ENCODE data around the gene RGS10.

RGS10 gene

DNA sequence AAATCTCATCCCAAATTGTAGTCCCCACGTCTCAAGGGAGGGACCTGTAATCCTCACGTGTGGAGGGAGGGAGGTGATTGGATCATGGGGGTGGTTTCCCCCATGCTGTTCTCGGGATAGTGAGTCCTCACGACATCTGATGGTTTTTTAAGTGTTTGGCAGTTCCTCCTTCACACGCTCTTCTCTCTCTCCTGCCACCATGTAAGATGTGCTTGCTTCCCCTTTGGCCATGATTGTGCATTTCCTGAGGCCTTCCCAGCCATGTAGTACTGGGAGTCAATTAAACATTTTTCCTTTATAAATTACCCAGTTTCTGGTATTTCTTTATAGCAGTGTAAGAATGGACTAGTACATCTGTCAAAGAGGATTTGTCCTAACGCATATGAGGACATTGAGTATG is 59.5 kb downstream of the RGS10 start:
- no peaks in the 10 kb centered on the region for H3K4me1 ChIP-seq (ENCODE audit: control insufficient read depth, insufficient read depth, low read length)
- no peak overlapping the region for H3K4me3 ChIP-seq (ENCODE audit: low read length)
- H3K36me3 ChIP-seq (ENCODE audit: control insufficient read depth, insufficient read depth, low read length) = no peaks in the 10 kb centered on the region
- no peaks in the 10 kb centered on the region for H3K9me3 ChIP-seq (ENCODE audit: control insufficient read depth, low read length)
- peaks cover 3% of the 10 kb centered on the region for H3K27me3 ChIP-seq (ENCODE audit: control insufficient read depth, insufficient read depth, low read length)
- H3K9ac ChIP-seq (ENCODE audit: low read length) = no peak overlapping the region

DNA sequence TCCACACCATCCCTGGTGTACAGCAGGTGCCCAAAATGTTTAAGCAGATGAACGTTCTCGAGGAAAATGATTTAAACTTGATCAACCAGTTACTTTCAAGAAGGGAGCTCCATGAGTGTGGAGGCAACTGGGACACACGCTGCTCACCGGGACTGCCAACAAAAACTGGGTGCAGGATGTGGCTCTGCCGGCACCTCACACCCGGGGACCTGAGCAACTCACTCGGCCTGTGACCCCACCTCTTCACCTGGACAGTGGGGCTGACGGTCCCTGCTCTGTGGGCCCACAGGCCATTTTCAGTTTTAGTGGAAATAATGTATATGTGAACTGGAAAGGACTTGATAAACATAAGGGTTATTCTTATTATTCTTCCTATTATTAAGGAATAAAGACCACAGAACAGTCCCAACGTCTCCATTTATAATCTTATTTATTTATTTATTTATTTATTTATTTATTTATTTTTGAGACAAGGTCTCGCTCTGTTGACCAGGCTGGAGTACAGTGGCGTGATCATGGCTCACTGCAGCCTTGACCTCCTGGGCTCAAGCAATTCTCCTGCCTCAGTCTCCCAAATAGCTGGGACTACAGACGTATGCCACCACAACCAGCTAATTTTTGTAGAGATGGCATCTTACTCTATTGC is 60.6 kb downstream of the RGS10 start:
- no peaks in the 10 kb centered on the region for H3K4me1 ChIP-seq (ENCODE audit: control insufficient read depth, insufficient read depth, low read length)
- H3K9me3 ChIP-seq (ENCODE audit: control insufficient read depth, low read length) = no peaks in the 10 kb centered on the region
- H3K36me3 ChIP-seq (ENCODE audit: control insufficient read depth, insufficient read depth, low read length) = no peaks in the 10 kb centered on the region
- H3K4me3 ChIP-seq (ENCODE audit: low read length) = no peak overlapping the region
- peaks cover 3% of the 10 kb centered on the region for H3K27me3 ChIP-seq (ENCODE audit: control insufficient read depth, insufficient read depth, low read length)
- H3K9ac ChIP-seq (ENCODE audit: low read length) = no peak overlapping the region

DNA sequence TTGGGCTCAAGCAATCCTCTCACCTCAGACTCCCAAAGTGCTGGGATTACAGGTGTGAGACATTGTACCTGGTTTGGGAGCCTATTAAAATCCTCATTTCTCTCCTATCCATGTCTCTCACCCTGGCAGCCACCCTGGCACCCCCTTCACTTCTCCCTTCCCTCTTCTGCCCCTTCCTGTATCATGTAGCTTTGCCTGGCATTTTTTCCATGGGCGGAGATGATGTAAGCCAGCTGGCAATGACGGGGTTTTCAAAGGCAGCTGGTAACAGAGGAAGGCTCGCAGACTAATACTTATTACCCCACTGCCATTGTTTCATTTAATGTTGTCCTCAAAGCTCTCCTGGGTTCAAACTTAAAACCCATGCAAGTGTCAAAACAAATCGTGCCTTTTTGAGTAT is 61.9 kb downstream of the RGS10 start:
- Histone ChIP-seq H3K27me3 (ENCODE audit: control insufficient read depth, insufficient read depth, low read length) (peaks cover 3% of the 10 kb centered on the region), H3K4me3 (ENCODE audit: low read length) (no peak overlapping the region), H3K4me1 (ENCODE audit: control insufficient read depth, insufficient read depth, low read length) (no peaks in the 10 kb centered on the region), H3K9me3 (ENCODE audit: control insufficient read depth, low read length) (no peaks in the 10 kb centered on the region), H3K36me3 (ENCODE audit: control insufficient read depth, insufficient read depth, low read length) (no peaks in the 10 kb centered on the region), H3K9ac (ENCODE audit: low read length) (no peak overlapping the region)

GRCh38 chr10:119479532-119479931 is 63.0 kb downstream of the RGS10 start:
- Histone ChIP-seq H3K4me3 (ENCODE audit: low read length) (no peak overlapping the region), H3K9me3 (ENCODE audit: control insufficient read depth, low read length) (no peaks in the 10 kb centered on the region), H3K36me3 (ENCODE audit: control insufficient read depth, insufficient read depth, low read length) (no peaks in the 10 kb centered on the region), H3K27me3 (ENCODE audit: control insufficient read depth, insufficient read depth, low read length) (peaks cover 3% of the 10 kb centered on the region), H3K4me1 (ENCODE audit: control insufficient read depth, insufficient read depth, low read length) (no peaks in the 10 kb centered on the region), H3K9ac (ENCODE audit: low read length) (no peak overlapping the region)

GRCh38 chr10:119478811-119479341 is 63.6 kb downstream of the RGS10 start:
- H3K9me3 ChIP-seq (ENCODE audit: control insufficient read depth, low read length) = no peaks in the 10 kb centered on the region

DNA sequence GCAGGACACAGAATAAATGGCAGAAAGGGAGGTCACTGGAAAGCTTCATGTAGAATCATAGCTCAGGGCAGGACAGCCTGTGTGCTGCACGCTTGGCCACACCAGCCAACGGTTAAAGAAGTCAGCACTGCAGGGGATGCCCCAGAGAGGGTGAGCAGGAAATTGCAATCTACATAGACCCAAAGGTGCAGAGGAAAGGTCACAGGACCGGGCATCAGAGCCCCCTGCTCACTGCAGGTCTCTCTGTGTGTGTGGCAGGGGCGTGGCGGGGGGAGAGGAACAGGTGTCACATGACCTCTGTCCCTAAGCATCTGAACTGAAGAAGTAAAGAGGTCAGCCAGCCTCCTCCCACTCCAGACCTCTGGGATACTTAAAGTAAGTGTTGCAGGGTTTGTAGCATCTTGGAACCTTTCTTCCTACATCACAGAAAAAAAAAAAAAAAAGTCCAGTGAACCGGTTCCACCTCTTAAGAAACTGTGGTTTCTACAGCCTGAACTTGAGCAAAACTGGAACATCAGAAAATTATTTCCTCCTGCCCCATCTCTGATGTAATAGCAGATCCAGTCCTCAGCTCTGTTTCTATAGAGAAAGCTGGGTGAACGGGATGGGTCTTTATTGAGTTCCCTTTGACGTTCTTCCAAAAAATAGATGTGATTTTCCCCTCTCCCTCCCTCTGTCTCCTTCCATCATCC is 64.3 kb downstream of the RGS10 start:
- Histone ChIP-seq H3K9ac (ENCODE audit: low read length) (no peak overlapping the region), H3K27me3 (ENCODE audit: control insufficient read depth, insufficient read depth, low read length) (peaks cover 3% of the 10 kb centered on the region), H3K4me3 (ENCODE audit: low read length) (no peak overlapping the region), H3K36me3 (ENCODE audit: control insufficient read depth, insufficient read depth, low read length) (no peaks in the 10 kb centered on the region), H3K4me1 (ENCODE audit: control insufficient read depth, insufficient read depth, low read length) (no peaks in the 10 kb centered on the region), H3K9me3 (ENCODE audit: control insufficient read depth, low read length) (no peaks in the 10 kb centered on the region)

More at GRCh38 chr10:119478811-119479341, 63.6 kb downstream of the RGS10 start:
- no peak overlapping the region for H3K4me3 ChIP-seq (ENCODE audit: low read length)
- H3K27me3 ChIP-seq (ENCODE audit: control insufficient read depth, insufficient read depth, low read length) = peaks cover 3% of the 10 kb centered on the region
- no peaks in the 10 kb centered on the region for H3K4me1 ChIP-seq (ENCODE audit: control insufficient read depth, insufficient read depth, low read length)
- no peaks in the 10 kb centered on the region for H3K36me3 ChIP-seq (ENCODE audit: control insufficient read depth, insufficient read depth, low read length)
- H3K9ac ChIP-seq (ENCODE audit: low read length) = no peak overlapping the region

GRCh38 chr10:119477444-119477843 is 65.1 kb downstream of the RGS10 start:
- Histone ChIP-seq H3K9ac (ENCODE audit: low read length) (no peak overlapping the region), H3K27me3 (ENCODE audit: control insufficient read depth, insufficient read depth, low read length) (peaks cover 3% of the 10 kb centered on the region)

DNA sequence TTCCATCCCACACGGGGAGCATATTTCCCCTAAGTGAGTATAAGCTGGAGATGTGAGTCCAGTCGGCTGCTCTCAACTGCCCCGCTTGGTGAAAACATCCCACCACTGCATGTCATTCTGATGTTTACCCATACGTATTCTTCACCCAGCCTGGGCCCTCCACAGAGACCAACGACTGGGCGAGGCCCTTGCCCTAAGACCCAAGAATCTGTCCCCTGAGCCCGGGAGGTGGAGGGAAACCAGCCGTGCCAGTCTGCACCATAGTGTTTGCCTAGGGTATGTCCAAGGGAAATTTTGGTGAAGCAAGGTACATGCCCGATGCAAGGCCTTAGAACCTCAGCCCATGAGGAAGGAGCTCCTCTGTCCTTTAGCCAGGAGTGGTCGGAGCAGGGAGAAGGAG is 67.9 kb downstream of the RGS10 start:
- no peaks in the 10 kb centered on the region for H3K4me1 ChIP-seq (ENCODE audit: control insufficient read depth, insufficient read depth, low read length)
- no peak overlapping the region for H3K9ac ChIP-seq (ENCODE audit: low read length)
- peaks cover 2% of the 10 kb centered on the region for H3K27me3 ChIP-seq (ENCODE audit: control insufficient read depth, insufficient read depth, low read length)
- no peaks in the 10 kb centered on the region for H3K36me3 ChIP-seq (ENCODE audit: control insufficient read depth, insufficient read depth, low read length)
- H3K4me3 ChIP-seq (ENCODE audit: low read length) = no peak overlapping the region
- H3K9me3 ChIP-seq (ENCODE audit: control insufficient read depth, low read length) = no peaks in the 10 kb centered on the region

More at GRCh38 chr10:119477444-119477843, 65.1 kb downstream of the RGS10 start:
- Histone ChIP-seq H3K4me3 (ENCODE audit: low read length) (no peak overlapping the region), H3K36me3 (ENCODE audit: control insufficient read depth, insufficient read depth, low read length) (no peaks in the 10 kb centered on the region), H3K4me1 (ENCODE audit: control insufficient read depth, insufficient read depth, low read length) (no peaks in the 10 kb centered on the region), H3K9me3 (ENCODE audit: control insufficient read depth, low read length) (no peaks in the 10 kb centered on the region)

DNA sequence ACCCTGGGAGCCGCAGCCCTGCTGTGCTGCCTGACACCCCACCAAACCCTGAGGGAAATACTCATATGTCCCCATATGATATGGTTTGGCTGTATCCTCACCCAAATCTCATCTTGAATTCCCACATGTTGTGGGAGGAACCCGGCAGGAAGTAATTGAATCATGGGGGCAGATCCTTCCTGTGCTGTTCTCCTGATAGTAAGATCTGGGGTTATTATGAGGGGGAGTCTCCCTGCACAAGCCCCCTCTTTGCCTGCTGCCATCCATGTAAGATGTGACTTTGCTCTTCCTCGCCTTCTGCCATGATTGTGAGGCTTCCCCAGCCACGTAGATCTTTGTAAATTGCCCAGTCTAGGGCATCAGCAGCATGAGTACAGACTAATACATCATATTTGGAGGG is 68.7 kb downstream of the RGS10 start:
- Histone ChIP-seq H3K27me3 (ENCODE audit: control insufficient read depth, insufficient read depth, low read length) (no peaks in the 10 kb centered on the region), H3K36me3 (ENCODE audit: control insufficient read depth, insufficient read depth, low read length) (no peaks in the 10 kb centered on the region), H3K4me3 (ENCODE audit: low read length) (no peak overlapping the region), H3K9ac (ENCODE audit: low read length) (no peak overlapping the region), H3K4me1 (ENCODE audit: control insufficient read depth, insufficient read depth, low read length) (no peaks in the 10 kb centered on the region), H3K9me3 (ENCODE audit: control insufficient read depth, low read length) (no peaks in the 10 kb centered on the region)

GRCh38 chr10:119470920-119471702 is 71.4 kb downstream of the RGS10 start:
- Histone ChIP-seq H3K27me3 (ENCODE audit: control insufficient read depth, insufficient read depth, low read length) (no peaks in the 10 kb centered on the region), H3K9me3 (ENCODE audit: control insufficient read depth, low read length) (no peaks in the 10 kb centered on the region), H3K4me1 (ENCODE audit: control insufficient read depth, insufficient read depth, low read length) (no peaks in the 10 kb centered on the region), H3K4me3 (ENCODE audit: low read length) (no peak overlapping the region), H3K36me3 (ENCODE audit: control insufficient read depth, insufficient read depth, low read length) (no peaks in the 10 kb centered on the region), H3K9ac (ENCODE audit: low read length) (no peak overlapping the region)

DNA sequence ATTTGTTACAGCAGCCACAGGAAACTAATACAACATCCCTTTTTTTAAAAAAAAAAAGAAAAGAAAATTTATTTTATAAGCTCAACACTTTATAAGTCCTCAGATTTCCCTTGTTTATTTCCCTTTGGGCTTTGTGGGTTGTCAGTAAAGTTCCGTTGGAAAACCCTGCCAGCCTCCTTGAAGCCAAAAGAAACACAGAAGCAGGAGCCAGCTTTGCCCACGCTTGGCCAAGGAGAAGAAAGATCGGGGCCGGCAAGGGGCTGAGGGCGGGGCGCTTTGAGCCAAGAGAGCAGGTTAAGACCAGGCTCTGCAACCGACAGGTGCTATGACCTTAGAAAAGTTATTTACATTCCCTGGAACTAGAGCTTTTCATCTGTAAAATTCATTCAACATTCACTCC is 72.7 kb downstream of the RGS10 start:
- H3K9me3 ChIP-seq (ENCODE audit: control insufficient read depth, low read length) = no peaks in the 10 kb centered on the region
- no peak overlapping the region for H3K9ac ChIP-seq (ENCODE audit: low read length)
- H3K27me3 ChIP-seq (ENCODE audit: control insufficient read depth, insufficient read depth, low read length) = no peaks in the 10 kb centered on the region
- H3K36me3 ChIP-seq (ENCODE audit: control insufficient read depth, insufficient read depth, low read length) = no peaks in the 10 kb centered on the region
- H3K4me3 ChIP-seq (ENCODE audit: low read length) = no peak overlapping the region
- no peaks in the 10 kb centered on the region for H3K4me1 ChIP-seq (ENCODE audit: control insufficient read depth, insufficient read depth, low read length)

DNA sequence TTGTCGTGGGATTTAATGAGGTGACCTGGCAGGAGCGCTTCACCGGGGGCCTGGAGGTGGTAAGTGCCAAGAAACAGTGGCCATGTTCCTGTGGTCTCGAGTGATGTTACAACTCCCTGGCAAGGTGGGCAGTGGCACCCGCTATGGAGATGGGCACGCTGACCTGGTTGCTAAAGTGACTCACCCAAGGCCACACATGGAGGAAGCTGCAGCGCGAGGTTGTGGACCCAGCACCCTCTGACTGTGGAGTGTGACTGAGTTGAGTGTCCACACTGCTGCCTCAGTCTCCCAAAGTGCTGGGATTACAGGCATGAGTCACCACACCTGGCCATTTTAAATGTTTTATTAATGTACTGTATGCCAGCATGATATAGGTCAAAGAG is 73.2 kb downstream of the RGS10 start:
- Histone ChIP-seq H3K4me3 (ENCODE audit: low read length) (no peak overlapping the region), H3K36me3 (ENCODE audit: control insufficient read depth, insufficient read depth, low read length) (no peaks in the 10 kb centered on the region), H3K9me3 (ENCODE audit: control insufficient read depth, low read length) (no peaks in the 10 kb centered on the region)

More for the DNA sequence above, 73.2 kb downstream of the RGS10 start:
- no peak overlapping the region for H3K9ac ChIP-seq (ENCODE audit: low read length)
- no peaks in the 10 kb centered on the region for H3K27me3 ChIP-seq (ENCODE audit: control insufficient read depth, insufficient read depth, low read length)
- no peaks in the 10 kb centered on the region for H3K4me1 ChIP-seq (ENCODE audit: control insufficient read depth, insufficient read depth, low read length)
